ENCODE data around the gene HMCN1.
A peak's percentile ranks its signal among the peaks of the same experiment; 100 is the strongest.

HMCN1 gene

GRCh38 chr1:185926588-185926987, 192.4 kb downstream of the HMCN1 start:
- DNase-seq: peak; percentile 37
- Histone ChIP-seq H3K4me3 (ENCODE audit: insufficient read depth in 1 of 2, low read depth in 1 of 2, low read length in 2 of 2) (no peak overlapping the region), H4K8ac (ENCODE audit: low read length) (no peak overlapping the region), H3K14ac (ENCODE audit: low read length in 2 of 2) (no peak overlapping the region), H4K91ac (ENCODE audit: low read length) (no peak overlapping the region), H2AFZ (ENCODE audit: low read depth, low read length) (no peak overlapping the region), H2AK5ac (ENCODE audit: low read length, severe bottlenecking) (no peak overlapping the region), H2BK12ac (ENCODE audit: low read length in 2 of 2) (no peak overlapping the region), H3K27ac (ENCODE audit: low read length, poor library complexity, severe bottlenecking) (no peak overlapping the region), H3K23ac (ENCODE audit: low read length in 2 of 2) (no peak overlapping the region), H3K79me1 (replicated peaks; ENCODE audit: low read length, poor library complexity, severe bottlenecking) (no peaks in the 10 kb centered on the region), H3K9ac (ENCODE audit: low read length) (peak overlapping the region; percentile 21), H2BK5ac (ENCODE audit: low read depth, low read length, poor library complexity, severe bottlenecking) (no peak overlapping the region), H3K18ac (ENCODE audit: low read depth in 1 of 2, low read length in 2 of 2) (no peak overlapping the region), H3K4me2 (ENCODE audit: low read length, poor library complexity, severe bottlenecking) (no peak overlapping the region), H3K9me3 (ENCODE audit: control insufficient read depth, low read length) (no peaks in the 10 kb centered on the region), H2BK15ac (ENCODE audit: low read depth, poor library complexity, severe bottlenecking) (no peak overlapping the region), H3K27me3 (ENCODE audit: control insufficient read depth in 1 of 2, insufficient read depth in 1 of 2, low read length in 2 of 2) (no peaks in the 10 kb centered on the region), H2BK120ac (ENCODE audit: low read depth, low read length) (no peak overlapping the region), H3K36me3 (ENCODE audit: control insufficient read depth in 1 of 2, insufficient read depth in 2 of 2, low read depth in 1 of 2, low read length in 2 of 2) (peaks cover 4 to 76% of the 10 kb centered on the region in 2 experiments), H3K4ac (ENCODE audit: low read depth in 1 of 2, low read length in 2 of 2) (no peak overlapping the region), H3K4me1 (ENCODE audit: control insufficient read depth, insufficient read depth, low read depth, low read length) (no peaks in the 10 kb centered on the region)
- WGBS: 94% methylated on average over 2 of the region's 3 CpGs

- H4K91ac ChIP-seq (ENCODE audit: low read length): no peak overlapping the region
These were observed 195.6 kb downstream of the HMCN1 start for GRCh38 chr1:185929776-185930175.

GRCh38 chr1:185931438-185931837, 197.2 kb downstream of the HMCN1 start:
- no peak overlapping the region for H3K18ac ChIP-seq (ENCODE audit: low read depth in 1 of 2, low read length in 2 of 2)
- no peak overlapping the region for H3K23ac ChIP-seq (ENCODE audit: low read length in 2 of 2)
- no peaks in the 10 kb centered on the region for H3K27me3 ChIP-seq (ENCODE audit: control insufficient read depth in 1 of 2, insufficient read depth in 1 of 2, low read length in 2 of 2)
- H3K79me1 ChIP-seq (replicated peaks; ENCODE audit: low read length, poor library complexity, severe bottlenecking): no peaks in the 10 kb centered on the region
- H2AK5ac ChIP-seq (ENCODE audit: low read length, severe bottlenecking): no peak overlapping the region
- H3K14ac ChIP-seq (ENCODE audit: low read length in 2 of 2): no peak overlapping the region
- H2BK15ac ChIP-seq (ENCODE audit: low read depth, poor library complexity, severe bottlenecking): no peak overlapping the region
- no peak overlapping the region for H3K9ac ChIP-seq (ENCODE audit: low read length)
- no peak overlapping the region for H2BK5ac ChIP-seq (ENCODE audit: low read depth, low read length, poor library complexity, severe bottlenecking)
- 100% methylated on average over 2 of the region's 2 CpGs for whole genome bisulfite sequencing
- H3K4me2 ChIP-seq (ENCODE audit: low read length, poor library complexity, severe bottlenecking): no peak overlapping the region
- no peak overlapping the region for H4K8ac ChIP-seq (ENCODE audit: low read length)
- H2BK12ac ChIP-seq (ENCODE audit: low read length in 2 of 2): no peak overlapping the region
- H3K4ac ChIP-seq (ENCODE audit: low read depth in 1 of 2, low read length in 2 of 2): no peak overlapping the region
- no peak overlapping the region for H2BK120ac ChIP-seq (ENCODE audit: low read depth, low read length)
- peaks cover 0 to 49% of the 10 kb centered on the region in 2 experiments for H3K36me3 ChIP-seq (ENCODE audit: control insufficient read depth in 1 of 2, insufficient read depth in 2 of 2, low read depth in 1 of 2, low read length in 2 of 2)
- no peak overlapping the region for H2AFZ ChIP-seq (ENCODE audit: low read depth, low read length)
- H3K4me1 ChIP-seq (ENCODE audit: control insufficient read depth, insufficient read depth, low read depth, low read length): no peaks in the 10 kb centered on the region
- H3K27ac ChIP-seq (ENCODE audit: low read length, poor library complexity, severe bottlenecking): no peak overlapping the region
- DNase-seq: no peak
- H3K4me3 ChIP-seq (ENCODE audit: insufficient read depth in 1 of 2, low read depth in 1 of 2, low read length in 2 of 2): no peak overlapping the region
- no peaks in the 10 kb centered on the region for H3K9me3 ChIP-seq (ENCODE audit: control insufficient read depth, low read length)
- H4K91ac ChIP-seq (ENCODE audit: low read length): no peak overlapping the region

More at GRCh38 chr1:185929776-185930175, 195.6 kb downstream of the HMCN1 start:
- no peak overlapping the region for H3K14ac ChIP-seq (ENCODE audit: low read length in 2 of 2)
- no peak overlapping the region for H3K23ac ChIP-seq (ENCODE audit: low read length in 2 of 2)
- H3K4me2 ChIP-seq (ENCODE audit: low read length, poor library complexity, severe bottlenecking): no peak overlapping the region
- H3K4me1 ChIP-seq (ENCODE audit: control insufficient read depth, insufficient read depth, low read depth, low read length): no peaks in the 10 kb centered on the region
- H3K36me3 ChIP-seq (ENCODE audit: control insufficient read depth in 1 of 2, insufficient read depth in 2 of 2, low read depth in 1 of 2, low read length in 2 of 2): peaks cover 4 to 65% of the 10 kb centered on the region in 2 experiments
- no peaks in the 10 kb centered on the region for H3K27me3 ChIP-seq (ENCODE audit: control insufficient read depth in 1 of 2, insufficient read depth in 1 of 2, low read length in 2 of 2)
- WGBS: 43% methylated on average over 1 of the region's 1 CpG
- no peak overlapping the region for H3K27ac ChIP-seq (ENCODE audit: low read length, poor library complexity, severe bottlenecking)
- H2AK5ac ChIP-seq (ENCODE audit: low read length, severe bottlenecking): no peak overlapping the region
- H3K4ac ChIP-seq (ENCODE audit: low read depth in 1 of 2, low read length in 2 of 2): no peak overlapping the region
- H3K18ac ChIP-seq (ENCODE audit: low read depth in 1 of 2, low read length in 2 of 2): no peak overlapping the region
- peak; percentile 17 for DNase-seq
- no peak overlapping the region for H2BK5ac ChIP-seq (ENCODE audit: low read depth, low read length, poor library complexity, severe bottlenecking)
- no peaks in the 10 kb centered on the region for H3K9me3 ChIP-seq (ENCODE audit: control insufficient read depth, low read length)
- H2BK120ac ChIP-seq (ENCODE audit: low read depth, low read length): no peak overlapping the region
- no peak overlapping the region for H3K9ac ChIP-seq (ENCODE audit: low read length)
- no peak overlapping the region for H2BK12ac ChIP-seq (ENCODE audit: low read length in 2 of 2)
- H2AFZ ChIP-seq (ENCODE audit: low read depth, low read length): no peak overlapping the region
- H3K79me1 ChIP-seq (replicated peaks; ENCODE audit: low read length, poor library complexity, severe bottlenecking): no peaks in the 10 kb centered on the region
- no peak overlapping the region for H4K8ac ChIP-seq (ENCODE audit: low read length)
- H3K4me3 ChIP-seq (ENCODE audit: insufficient read depth in 1 of 2, low read depth in 1 of 2, low read length in 2 of 2): no peak overlapping the region
- H2BK15ac ChIP-seq (ENCODE audit: low read depth, poor library complexity, severe bottlenecking): no peak overlapping the region

GRCh38 chr1:185933580-185933979, 199.4 kb downstream of the HMCN1 start:
- Histone ChIP-seq H2BK12ac (ENCODE audit: low read length in 2 of 2) (no peak overlapping the region), H2BK120ac (ENCODE audit: low read depth, low read length) (no peak overlapping the region), H3K14ac (ENCODE audit: low read length in 2 of 2) (no peak overlapping the region), H3K36me3 (ENCODE audit: control insufficient read depth in 1 of 2, insufficient read depth in 2 of 2, low read depth in 1 of 2, low read length in 2 of 2) (peaks cover 0 to 50% of the 10 kb centered on the region in 2 experiments), H2AFZ (ENCODE audit: low read depth, low read length) (no peak overlapping the region), H3K4me3 (ENCODE audit: insufficient read depth in 1 of 2, low read depth in 1 of 2, low read length in 2 of 2) (no peak overlapping the region), H4K91ac (ENCODE audit: low read length) (no peak overlapping the region), H3K9me3 (ENCODE audit: control insufficient read depth, low read length) (peaks cover 5% of the 10 kb centered on the region), H2AK5ac (ENCODE audit: low read length, severe bottlenecking) (peak overlapping the region; percentile 74), H3K27me3 (ENCODE audit: control insufficient read depth in 1 of 2, insufficient read depth in 1 of 2, low read length in 2 of 2) (no peaks in the 10 kb centered on the region), H3K27ac (ENCODE audit: low read length, poor library complexity, severe bottlenecking) (no peak overlapping the region), H3K4ac (ENCODE audit: low read depth in 1 of 2, low read length in 2 of 2) (no peak overlapping the region), H2BK15ac (ENCODE audit: low read depth, poor library complexity, severe bottlenecking) (no peak overlapping the region), H2BK5ac (ENCODE audit: low read depth, low read length, poor library complexity, severe bottlenecking) (no peak overlapping the region), H3K79me1 (replicated peaks; ENCODE audit: low read length, poor library complexity, severe bottlenecking) (no peaks in the 10 kb centered on the region), H3K23ac (ENCODE audit: low read length in 2 of 2) (no peak overlapping the region), H4K8ac (ENCODE audit: low read length) (no peak overlapping the region), H3K9ac (ENCODE audit: low read length) (no peak overlapping the region), H3K4me1 (ENCODE audit: control insufficient read depth, insufficient read depth, low read depth, low read length) (no peaks in the 10 kb centered on the region), H3K18ac (ENCODE audit: low read depth in 1 of 2, low read length in 2 of 2) (peak overlapping the region in 1 of 2 experiments; percentile 30), H3K4me2 (ENCODE audit: low read length, poor library complexity, severe bottlenecking) (no peak overlapping the region)
- no peak for DNase-seq
- WGBS: 93% methylated on average over 4 of the region's 4 CpGs
